ENCODE results near the gene TADA1.
"Not testable (repeated sequence)": the region's sequence is repeated elsewhere in the genome, so short reads cannot be mapped to it uniquely, and the experiment has no call there.

TADA1 gene

DNA sequence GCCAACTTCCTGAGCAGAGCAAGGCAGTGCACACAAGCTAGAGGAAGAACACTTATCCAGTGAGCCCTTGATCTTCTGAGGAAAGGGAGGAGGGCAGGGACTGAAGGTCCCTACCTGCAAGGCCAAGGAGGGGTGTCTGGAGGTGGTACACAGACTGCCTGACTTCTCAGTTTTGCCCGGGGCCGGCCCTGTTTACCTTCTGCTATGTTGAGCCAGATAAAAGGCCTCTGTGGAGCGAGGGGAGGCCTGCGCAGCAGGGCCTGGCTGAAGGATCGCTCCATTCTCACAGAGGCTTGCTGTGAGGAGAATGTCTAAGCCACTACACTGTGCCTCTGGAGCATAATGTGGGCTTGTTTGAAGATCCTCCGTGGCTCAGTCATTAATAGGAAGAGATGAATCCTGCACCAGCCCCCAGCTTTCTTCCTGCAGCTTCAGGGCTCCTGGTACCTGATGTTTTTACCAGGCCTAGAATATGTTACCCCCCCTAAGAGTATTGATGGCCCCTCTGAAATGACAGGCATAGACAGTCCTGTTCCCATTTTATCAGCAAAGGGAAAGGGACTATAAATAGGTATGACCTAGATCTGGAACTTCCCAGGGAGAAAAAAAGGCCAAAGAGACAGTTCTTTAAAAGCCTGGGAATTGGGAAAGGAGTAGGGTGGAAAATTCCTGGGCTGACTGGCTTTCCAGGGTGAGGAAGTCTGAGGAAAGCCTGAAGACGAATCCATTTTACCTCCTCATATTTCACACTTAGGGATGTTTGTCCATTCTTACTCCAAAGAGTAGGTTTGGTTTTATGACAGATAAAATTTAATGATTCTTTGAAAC, 32.1 kb downstream of the TADA1 start:
- no peak for DNase-seq (ENCODE audit: low read depth)

GRCh38 chr1:166843322-166843721, 32.7 kb downstream of the TADA1 start:
- no peak for DNase-seq (ENCODE audit: low read depth)

GRCh38 chr1:166840309-166841274, 35.5 kb downstream of the TADA1 start:
- DNase-seq (ENCODE audit: low read depth), result no peak

- no peak for DNase-seq (ENCODE audit: low read depth)
These were observed 36.3 kb downstream of the TADA1 start for GRCh38 chr1:166839600-166840308.

DNA sequence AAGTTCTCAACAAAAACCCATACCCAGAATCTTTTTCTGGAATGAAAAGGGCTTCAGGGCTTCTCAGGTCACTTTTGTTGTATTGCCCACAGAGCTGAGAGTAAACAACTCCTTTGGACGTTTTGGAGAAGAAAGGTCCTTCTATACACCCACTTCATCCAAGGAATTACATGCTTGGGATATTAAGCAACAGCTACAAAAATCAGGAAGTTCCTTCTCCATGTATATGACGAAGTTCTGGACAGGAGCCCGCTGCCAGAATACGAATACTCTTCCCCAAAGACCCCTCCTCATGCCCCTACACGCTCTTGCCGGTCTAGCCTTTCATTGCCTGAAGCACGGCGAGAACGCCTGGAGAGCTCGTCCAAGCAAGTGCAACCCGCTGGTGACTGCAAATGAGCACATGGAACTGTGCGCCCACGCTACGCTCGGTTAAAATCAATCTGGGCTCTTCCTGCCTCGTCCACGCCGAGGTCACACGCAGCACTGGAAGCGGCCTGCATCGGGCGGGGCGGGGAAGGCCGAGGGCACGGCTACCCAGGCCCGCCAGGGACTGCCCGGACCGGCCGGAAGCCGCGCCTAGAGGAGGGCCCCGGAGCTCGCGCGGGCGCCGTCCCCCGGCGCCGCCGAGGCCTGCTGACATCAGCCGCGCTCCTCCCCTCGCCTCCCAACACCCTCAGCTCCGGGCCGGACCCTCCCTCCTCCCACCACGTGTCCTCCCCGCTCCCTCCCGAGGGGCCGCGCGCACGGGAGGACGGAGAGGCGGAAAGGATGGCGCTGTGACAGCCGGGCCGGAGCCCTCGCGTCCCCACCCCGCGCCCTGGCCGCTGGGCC, 37.1 kb downstream of the TADA1 start, which contains the start of gene POGK:
Gene POGK, plus strand, starts transcription at position 710 of the 834 bp plus-strand sequence. CDS start 1,482 bp downstream, outside the sequence.
- peak; percentile 70 for DNase-seq (ENCODE audit: low read depth)

DNA sequence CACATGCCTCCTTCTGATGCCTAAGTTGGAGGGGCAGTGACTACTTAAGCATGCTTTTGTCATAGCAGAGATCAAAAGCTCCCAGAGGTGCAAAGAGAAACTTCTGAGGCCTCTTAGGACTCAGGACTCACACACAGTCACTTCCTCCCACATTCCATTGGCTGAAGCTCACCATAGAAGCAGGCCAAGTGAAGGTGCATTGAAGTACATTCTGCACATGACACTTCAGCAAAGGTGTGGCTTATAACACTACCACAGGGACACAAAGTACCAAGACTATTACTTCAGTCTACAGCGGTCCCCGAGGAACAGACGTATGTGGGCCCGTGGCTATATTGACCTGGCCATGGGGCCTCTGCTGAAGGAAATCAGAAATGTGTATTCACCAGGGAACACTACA, 39.3 kb downstream of the TADA1 start:
- DNase-seq (ENCODE audit: low read depth), result no peak

- not testable (repeated sequence) for DNase-seq (ENCODE audit: low read depth)
These were observed 46.3 kb downstream of the TADA1 start for GRCh38 chr1:166829762-166830161.

GRCh38 chr1:166827426-166827825, 48.6 kb downstream of the TADA1 start:
- no peak for DNase-seq (ENCODE audit: low read depth)

GRCh38 chr1:166822385-166822784, 53.7 kb downstream of the TADA1 start:
- no peak for DNase-seq (ENCODE audit: low read depth)

GRCh38 chr1:166819974-166820373, 56.1 kb downstream of the TADA1 start:
- no peak for DNase-seq (ENCODE audit: low read depth)

DNA sequence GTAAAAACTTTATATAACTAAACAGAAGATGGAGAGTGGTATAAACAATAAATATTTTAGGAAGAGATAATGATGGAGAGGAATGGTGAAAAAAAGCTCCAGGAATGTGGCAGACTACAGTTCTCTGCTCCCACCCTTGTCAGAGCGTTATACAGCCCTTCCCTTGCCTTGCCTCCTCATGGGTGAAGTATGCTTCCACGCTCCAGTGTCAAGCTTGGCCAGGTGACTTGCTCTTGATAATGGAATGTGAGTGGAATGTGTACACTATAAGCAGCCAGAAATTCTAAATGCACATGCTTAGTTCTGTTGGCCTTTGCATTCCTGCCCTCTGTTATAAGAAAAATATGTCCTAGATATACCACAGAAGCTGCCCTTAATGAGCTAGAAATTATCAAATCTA, 61.5 kb downstream of the TADA1 start:
- DNase-seq (ENCODE audit: low read depth), result peak; percentile 6

- DNase-seq (ENCODE audit: low read depth), result no peak
These were observed 62.4 kb downstream of the TADA1 start for GRCh38 chr1:166813508-166814223.

DNA sequence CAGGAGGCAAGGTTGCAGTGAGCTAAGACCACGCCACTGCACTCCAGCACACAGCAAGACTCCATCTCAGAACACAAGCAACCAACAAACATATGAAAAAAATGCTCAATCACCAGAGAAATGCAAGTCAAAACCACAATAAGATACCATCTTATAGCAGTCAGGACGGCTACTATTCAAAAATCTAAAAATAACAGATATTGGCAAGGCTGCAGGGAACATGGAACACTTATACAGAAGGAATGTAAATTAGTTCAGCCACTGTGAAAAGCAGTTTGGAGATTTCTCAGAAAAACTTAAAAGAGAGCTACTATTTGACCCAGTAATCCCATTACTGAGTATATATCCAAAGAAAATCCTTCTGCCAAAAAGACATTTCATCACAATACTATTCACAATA, 64.4 kb downstream of the TADA1 start:
- DNase-seq (ENCODE audit: low read depth), result peak; percentile 53

DNA sequence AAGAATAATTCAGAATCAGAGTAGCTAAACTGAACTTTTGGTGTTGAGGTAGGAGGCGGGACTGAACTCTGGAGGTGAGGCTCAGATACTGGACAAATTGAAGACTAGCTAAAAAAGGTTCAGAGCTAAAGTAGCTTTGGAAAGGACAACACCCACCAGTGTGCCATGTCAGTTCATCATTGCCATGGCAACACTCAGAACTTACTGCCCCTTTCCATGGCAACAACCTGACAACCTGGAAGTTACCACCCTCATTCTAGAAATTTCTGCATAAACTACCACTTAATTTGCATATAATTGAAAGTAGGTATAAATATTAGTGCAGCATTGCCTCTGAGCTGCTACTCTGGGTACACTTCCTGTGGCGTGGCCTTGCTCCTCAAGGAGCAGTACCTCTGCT, 67.1 kb downstream of the TADA1 start:
- DNase-seq (ENCODE audit: low read depth), result no peak

Data from GM04504 (cell line).